IPS DF 4.7 (cell line): ENCODE results near the gene RASGRF2.
A peak's percentile ranks its signal among the peaks of the same experiment; 100 is the strongest.

Experiments used
- DNase-seq: peaks from one replicate; pipeline ENCODE4 v3.0.0-alpha.2; 2013; ENCODE audit warnings: low spot score; ENCODE audit errors: extremely low read depth

The RASGRF2 gene

DNA sequence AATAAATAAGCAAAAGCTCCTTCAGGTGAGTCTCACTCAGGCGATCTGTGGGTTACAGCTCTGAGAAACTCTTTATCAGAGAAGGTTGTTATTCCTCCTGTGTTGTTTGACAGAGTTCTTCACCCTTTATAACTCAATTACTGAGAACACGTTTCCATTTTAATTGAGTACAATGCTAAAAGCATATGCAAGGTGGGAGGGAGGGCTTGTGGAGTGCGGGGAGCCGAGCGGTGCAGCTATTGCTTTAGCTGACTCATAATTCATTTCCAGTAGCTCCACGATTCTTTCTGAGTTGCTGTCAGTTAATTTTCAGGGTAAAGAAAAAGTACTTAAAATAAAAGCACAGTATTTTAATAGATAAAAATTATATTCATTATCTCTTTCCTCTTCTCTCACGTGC lies 168.3 kb downstream of the RASGRF2 start:
- no peak for DNase-seq

DNA sequence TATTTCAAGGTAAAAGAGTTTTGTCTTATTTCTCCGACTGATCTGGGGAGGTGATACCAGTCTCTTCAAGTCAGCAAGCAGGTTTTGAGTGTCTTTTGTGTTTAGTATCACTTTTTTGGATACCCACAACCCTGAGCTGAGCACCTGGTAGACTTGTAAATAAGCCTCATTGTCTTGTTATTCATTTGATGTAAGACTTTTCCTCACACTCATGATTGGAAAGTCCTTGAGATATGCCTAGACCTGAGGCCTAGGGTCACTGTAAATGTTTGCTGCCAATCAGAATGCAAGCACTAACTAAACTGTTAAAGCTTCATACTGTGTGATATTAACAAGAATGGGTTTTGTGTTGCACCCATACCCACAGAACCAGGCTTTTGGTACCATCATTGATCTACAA lies 172.2 kb downstream of the RASGRF2 start:
- DNase-seq = no peak

DNA sequence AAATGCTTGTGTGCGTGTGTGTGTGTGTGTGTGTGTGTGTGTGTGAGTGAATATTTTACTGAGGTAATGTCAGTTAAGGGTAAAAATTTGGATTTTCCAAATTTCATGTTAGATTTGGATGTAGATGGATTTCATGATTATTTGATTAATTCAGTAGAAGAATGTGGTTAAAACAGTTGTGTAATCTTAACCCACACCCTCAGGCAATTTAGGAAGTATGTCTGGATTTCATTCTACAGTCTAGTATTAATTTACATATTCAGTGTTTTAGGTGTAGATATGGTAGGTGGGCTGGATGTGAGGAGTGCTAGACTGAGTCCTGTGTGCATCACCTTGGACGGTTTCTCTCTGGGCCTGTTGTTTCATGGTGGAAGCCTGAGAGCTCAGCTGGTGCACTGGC lies 173.9 kb downstream of the RASGRF2 start:
- no peak for DNase-seq

DNA sequence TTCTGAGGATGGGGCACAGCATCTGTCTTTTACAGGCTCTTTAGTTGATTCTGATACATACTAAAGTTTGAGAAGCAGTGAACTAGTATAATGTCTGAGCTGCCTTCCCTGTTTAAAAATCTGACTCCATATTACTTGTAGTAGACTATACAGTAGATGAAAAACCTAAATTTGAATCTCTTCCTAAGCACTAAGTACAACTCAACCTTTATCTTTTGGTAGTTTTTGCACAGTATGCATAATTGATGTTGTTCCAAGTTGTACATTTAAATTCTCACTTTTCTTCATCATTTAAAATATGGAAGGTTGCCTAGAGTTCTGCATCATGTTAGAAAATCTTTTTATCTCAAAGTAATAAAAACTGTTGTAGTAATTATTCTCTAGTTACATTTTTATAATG lies 174.4 kb downstream of the RASGRF2 start:
- no peak for DNase-seq

DNA sequence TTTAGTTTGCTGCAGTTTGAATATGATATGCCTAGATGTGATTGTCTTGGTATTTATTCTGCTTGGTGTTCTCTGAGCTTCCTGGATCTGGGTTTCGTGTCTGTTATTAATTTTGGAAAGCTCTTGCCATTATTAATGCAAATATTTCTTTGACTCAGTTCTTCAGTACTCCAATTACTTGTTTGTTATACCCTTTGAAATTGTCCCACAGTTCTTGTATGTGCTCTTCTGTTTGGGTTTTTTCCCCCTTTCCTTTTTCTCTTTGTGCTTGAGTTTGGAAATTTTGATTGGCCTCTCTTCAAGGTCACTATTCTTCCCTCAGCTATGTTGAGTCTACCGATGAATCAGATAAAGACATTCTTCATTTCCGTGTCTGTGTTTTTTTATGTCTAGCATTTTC lies 176.4 kb downstream of the RASGRF2 start:
- no peak for DNase-seq

DNA sequence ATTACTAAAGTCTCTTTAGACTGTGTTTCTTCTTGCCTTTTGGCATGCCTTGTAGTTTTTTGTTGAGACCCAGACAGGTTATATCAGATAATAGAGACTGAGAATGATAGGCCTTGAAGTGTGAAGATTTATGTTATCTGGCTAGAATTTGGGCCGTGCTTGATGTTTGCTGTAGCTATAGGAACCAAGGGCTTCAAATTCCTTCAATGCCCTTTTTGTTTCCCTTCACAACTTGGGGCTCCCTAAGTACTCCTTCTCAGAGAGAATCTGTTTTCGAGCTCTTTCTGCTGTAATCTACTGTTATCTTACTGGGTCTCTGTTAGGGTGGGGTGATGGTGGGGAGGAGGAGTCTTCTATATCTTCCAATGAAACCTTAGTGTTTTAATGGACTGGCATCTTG lies 177.7 kb downstream of the RASGRF2 start:
- DNase-seq = no peak

DNA sequence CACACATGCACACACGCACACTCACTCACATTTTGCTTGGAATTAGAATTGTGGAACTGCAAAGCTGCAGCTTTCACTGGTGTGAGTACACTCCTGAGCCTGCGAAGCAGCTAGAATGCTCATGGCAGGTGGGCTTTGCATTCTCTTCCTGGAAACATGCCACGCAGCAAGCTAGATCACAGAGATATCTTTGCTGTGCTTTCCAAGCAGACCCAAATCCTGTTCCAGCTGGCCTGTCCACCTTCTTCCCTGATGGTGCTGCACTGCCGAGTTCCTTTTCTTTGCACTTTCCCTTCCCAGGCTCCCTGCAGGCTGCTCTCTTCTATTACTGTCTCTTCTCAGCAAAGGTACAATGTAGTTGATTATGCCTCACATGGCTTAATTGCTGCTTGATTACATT lies 180.3 kb downstream of the RASGRF2 start:
- no peak for DNase-seq

DNA sequence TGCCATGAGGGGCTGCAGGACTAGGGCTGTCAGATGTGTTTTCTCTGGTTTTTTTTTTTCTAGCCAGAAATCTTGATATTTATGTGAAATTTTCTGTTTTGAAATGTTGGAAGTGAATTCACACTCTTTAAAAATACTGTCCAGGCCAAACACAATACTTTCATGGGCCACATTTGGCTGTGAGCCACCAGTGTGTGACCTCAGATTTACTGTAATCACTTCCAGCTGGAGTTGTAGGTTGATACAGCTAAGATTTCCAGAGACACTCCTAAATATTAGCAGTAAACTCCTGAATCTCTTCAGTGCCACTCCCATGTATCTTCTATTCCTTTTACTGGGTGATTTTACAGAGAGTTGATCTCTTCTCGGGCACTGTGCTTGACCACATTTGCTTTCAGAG lies 180.8 kb downstream of the RASGRF2 start:
- no peak for DNase-seq

DNA sequence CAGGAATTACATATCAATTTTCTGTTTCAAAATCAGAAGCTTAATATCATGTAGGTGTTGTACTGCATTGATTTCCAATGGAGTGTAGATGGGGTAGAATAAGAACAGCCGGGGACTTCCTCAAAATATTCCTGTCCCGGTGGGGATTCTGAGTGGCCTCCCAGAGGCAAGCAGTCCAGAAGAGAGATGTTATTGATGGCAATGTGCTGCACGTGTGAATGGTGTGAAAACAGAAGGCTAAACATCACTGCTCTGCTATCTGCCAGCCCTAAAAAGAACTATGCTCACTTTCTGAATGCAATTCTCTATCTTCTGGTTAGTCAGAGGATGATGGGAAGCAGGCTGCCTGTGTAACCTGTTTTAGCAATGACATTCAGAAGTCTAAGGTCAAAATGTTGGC lies 181.9 kb downstream of the RASGRF2 start:
- DNase-seq = no peak

DNA sequence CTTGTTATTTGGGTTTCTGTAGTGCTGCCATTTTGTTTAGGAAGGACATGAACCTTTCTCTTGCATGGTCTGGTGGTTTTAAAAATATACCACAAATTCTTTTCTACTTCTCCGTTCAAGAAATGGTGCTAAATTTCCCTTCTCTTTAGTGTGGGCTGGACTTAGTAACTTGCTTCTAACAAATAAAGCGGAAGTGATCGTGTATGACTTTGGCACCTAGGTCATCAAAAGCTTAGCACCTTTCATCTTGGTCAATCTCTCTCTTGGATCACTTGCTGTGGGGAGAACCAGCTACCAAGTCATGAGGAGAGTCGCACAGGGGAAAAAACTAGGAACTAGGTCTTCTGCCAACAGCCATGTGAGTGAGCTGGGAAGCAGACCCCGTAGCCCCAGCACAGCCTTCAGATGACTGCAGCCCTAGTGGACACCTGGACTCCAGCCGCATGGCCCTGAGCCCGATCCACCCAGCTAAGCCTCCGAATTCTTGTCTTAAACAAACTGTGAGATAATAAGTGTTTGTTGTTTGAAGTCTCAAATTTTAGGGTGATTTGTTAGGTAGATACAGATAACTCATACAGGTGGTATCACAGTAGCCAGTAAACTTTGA lies 185.3 kb downstream of the RASGRF2 start:
- no peak for DNase-seq

DNA sequence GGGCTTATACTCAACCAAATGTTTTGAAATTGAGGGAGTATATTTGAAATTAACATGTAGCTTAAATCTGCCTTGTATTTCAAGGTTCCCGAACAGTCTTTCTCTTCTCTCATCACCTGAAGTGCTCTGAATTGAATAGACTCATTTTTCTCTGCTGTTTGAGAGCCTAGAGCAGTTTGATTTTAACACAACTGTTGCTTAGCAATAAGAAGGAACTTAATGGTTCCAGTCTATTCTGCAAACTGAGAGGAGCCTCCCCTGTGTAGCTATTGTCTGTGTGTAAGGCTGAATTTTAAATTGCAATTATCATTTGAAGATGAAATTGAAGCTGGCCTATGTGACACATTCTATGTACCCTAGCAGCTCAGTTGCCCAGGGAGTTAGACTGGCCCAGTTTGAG lies 185.9 kb downstream of the RASGRF2 start:
- no peak for DNase-seq

DNA sequence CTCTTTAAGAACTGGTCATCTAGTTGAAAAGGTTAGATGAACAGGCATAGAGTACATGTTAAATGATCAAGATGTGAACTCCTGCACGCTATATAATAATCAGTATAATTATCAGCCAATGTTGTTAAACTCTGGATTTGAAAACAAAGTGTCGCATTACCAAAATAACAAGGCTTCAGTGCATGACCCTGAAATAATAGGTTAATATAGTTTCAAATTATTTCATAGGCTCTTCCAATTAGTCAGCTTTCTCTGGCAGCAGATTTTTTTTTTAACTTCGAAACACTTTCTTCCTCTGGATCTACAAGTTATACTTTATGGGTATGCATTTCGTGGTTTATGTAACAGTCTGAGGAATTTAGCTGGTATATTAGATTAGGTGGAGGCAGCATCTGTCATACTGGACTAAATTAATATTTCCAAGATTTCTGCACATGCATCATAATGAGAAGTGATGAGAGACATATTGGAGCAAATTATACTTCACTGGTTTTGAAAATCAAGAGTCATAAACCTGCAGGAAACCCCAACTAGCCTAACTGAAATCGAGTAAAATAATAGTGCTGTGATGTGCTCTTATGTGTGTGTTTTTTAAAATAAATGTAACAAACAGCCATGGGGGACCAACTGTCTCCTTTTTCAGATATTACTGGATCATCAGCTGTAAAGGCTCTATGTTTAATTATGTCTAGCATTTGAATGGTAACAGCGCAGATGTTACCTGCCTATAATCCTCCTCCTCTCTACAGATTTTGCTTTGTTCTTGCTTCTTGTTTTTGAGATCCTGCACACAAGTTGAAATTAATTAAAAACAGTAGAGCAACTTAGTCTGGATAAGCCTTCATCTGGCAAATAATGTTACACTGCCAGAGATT lies 187.1 kb downstream of the RASGRF2 start:
- DNase-seq = no peak

DNA sequence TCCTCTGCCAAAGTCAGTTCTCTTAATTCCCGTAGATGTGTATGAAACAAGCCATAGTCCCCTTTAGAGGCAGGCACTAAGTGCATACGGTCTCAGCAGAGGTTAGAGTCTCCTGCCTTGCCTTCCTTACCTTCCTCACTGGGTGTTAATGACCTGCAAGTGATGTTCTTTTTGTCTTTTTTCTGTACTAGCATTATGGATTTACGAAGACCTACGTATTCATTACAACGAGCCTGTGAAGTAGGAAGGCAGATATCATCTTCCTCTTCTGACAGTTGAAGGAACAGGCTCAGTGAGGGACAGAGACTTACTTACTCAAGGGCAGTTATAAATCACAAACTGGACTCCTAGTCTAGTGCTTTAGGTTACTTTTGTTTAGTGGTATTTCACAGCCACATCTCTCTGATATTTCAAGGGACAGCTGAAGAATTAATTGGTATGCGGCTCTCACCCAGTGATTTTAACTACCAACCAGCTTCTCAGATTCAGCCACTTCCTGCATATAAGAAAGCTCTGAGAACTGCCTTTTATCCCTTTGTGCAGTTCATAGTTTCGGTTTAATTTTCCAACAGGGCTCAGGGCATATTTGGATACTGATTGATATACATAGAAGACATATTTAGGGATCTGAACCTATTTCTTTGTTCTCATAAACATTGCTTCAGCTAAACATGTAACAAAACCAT lies 187.9 kb downstream of the RASGRF2 start:
- no peak for DNase-seq

DNA sequence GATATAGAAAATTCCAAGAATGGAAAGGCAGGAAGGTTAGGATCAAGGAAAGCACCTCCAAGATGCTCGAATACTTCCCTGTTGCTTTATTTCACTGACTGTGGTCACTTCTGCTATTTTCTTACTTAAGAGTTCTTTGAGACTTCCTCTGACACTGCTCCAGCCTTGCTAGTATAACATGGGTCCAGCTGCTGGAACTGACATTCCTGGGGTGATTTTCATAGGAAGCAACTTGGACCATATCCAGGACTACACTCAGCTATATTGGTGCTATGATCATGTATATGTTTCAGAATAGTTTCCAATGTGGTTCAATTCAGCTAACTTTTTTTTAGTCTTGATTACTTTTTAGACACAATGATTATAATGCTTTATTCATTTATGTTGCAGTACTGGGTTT lies 191.4 kb downstream of the RASGRF2 start:
- no peak for DNase-seq

DNA sequence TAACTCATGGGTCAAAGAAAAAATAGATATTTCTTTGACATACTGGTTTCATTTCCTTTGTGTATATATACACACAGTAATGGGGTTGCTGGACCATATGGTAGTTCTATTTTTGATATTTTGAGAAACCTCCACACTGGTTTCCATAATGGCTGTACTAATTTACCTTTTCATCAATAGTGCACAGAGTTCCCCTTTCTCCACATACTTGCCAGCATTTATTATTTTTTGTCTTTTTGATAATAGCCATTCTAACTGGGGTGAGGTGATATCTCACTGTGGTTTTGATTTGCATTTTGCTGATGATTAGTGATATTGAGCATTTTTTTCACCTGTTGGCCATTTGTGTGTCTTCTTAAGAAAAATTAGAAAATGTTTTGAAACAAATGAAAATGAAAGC lies 194.6 kb downstream of the RASGRF2 start:
- no peak for DNase-seq

DNA sequence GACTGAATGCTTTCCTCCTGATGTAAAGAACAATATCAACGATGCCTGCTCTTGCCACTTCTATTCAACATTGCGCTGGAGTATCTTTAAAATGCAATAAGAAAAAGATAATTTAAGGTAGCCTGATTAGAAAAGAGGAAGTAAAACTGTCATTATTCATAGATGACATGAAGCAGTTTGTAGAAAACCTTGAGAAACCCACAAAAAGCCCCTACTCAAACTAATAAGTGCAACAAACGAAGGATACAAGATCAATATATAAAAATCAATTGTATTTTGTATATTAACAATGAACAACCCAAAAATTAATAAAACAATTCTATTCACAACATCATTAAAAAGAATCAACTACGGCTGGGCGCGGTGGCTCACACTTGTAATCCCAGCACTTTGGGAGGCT lies 196.6 kb downstream of the RASGRF2 start:
- no peak for DNase-seq

DNA sequence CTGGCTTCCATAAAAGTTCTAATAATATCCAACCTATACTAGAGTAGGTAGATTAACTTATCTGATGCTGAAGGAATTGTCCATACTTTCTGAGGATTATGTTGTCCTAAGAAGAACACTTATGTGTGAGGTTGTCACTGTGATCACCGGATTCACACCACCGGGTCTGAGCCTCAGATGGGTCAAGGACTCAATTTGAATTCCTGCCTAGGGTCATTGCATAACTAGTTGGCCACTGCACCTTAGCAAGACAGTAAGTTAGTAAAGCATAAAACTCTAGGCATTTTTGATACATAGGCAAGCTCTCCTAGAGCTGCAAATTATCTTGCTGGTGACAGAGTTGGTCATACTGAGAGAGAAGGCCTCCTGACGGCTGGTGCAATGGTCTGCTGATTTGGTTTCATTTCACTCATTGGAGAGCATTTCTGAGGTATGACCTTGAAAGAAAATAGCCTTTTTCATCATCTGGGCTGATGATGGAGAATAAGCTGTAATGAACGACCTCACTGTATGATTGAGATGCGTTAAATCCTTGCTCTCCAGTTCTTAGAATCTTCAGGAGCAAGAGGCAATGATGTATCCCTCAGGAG lies 200.9 kb downstream of the RASGRF2 start:
- no peak for DNase-seq

DNA sequence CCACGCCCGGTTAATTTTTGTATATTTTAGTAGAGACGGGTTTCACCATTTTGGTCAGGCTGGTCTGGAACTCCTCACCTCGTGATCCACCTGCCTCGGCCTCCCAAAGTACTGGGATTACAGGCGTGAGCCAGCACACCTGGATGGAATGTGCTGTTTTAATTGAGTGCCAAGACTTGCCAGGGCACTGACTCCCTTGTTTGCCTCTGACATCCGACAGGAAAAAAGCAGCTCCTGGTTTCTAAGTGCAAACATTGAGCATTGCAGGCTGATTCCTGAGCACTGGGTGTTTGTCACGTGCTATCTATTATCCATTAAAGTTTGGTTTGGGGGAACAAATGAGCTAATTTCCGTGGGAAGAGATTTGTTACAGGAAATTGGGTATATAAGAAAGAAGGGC lies 202.3 kb downstream of the RASGRF2 start:
- DNase-seq = no peak

DNA sequence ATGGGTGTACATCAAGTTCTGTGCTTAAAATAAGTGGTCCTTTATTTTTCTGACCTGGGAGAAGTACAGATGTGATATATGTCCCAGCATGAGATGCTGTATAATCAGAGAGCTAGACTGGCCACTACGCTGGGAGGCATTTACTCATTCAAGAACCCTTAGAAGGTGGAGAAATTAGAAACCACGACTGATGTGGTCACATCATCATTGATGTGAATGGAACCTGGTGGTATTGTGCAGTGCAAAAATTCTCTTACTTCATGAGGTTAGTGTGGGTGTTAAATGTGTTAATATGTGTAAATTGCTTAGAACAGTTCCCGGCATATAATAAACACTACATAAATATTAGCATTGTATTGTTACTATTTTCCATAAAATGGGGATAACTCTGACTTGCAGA lies 203.5 kb downstream of the RASGRF2 start:
- DNase-seq = no peak

DNA sequence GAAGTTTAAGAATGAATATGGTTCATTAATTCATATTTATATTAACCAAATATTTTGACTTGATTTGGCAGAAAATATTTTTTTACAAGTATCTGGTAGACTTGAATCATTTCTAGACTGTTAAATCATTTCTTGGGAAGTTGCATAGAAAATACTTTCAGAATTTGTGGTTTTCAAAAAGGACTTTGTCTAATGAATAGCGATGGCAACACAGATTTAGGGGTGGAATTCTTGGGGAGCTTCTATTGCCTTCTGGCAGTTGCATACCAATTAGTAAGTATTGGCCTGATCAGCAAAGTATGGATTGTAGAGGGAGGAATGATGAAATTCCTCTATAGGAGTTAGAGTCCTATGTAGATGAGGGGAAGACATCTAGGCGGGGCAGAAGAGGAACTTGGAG lies 204.3 kb downstream of the RASGRF2 start:
- DNase-seq = no peak

DNA sequence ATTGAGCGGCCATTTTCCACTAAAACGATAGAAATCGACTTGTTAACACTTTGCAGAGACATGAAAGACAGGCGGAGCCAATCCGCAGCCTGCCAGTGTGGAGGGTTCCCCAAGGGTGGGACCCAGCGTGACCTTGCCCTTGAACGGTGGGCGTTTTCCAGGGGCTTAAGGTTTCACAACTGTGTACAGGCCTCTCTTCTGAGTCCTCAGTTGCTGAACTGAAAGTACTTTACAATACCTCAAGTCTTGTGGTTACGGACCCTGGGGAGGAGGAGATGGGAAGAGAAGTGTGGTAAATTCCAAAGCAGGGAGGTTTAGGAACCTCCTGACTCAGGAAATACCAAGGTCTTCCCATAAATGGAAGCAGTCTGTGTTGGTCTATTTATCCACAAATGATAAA lies 204.8 kb downstream of the RASGRF2 start:
- DNase-seq = no peak

DNA sequence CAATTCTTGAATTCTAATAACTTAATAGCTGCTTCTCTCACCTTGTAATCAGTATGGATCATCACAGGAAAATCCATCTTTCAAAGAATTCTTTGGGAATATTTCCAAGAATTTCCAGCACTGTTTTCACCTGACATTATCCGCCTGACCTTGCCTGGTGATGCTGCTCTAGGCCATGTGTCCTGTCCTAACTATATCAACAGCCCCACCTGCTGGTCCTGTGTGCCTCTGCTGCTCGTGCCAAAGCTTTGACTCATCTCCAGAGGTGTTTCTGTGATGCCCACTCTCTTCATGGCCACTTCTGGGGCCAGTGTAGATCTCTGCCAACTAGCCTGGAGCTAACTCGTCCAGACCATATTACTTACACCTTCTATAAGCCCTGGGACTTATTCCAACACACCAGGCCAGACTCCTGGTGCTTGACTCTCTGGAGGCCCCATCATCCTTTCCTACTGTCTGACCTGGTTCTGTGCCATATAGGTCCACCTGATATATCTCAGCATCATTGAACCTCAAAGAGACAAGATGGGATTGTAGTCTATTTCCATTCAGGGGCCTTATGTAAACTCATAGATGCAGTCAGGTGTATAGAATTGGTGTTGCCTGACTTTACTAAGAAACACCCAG lies 205.4 kb downstream of the RASGRF2 start:
- peak; percentile 22 for DNase-seq
